Fibroblast of villous mesenchyme (primary cell): ENCODE results near the gene ATP13A1. TPM values are rescaled to one million over a fixed set of nuclear protein-coding genes. Genes with fewer than 3 reads are reported as not detected.
"Not testable (repeated sequence)": the region's sequence is repeated elsewhere in the genome, so short reads cannot be mapped to it uniquely, and the experiment has no call there.

Experiments used
- DNase-seq: peaks from one replicate; pipeline ENCODE4 v3.0.0-alpha.2; 2010; ENCODE audit warnings: low read depth
- H3K4me3 ChIP-seq: 2 replicates; pipeline ENCODE4 v1.5.1; 2011; ENCODE audit warnings: low read depth, mild to moderate bottlenecking, low read length
- total RNA-seq: library from RNA; depleted of rRNA; stranded (reverse); fragments of >200 nt; gene quantifications from 2 replicates; pipeline ENCODE4 v1.2.3, GENCODE V29; 2012
- TF ChIP-seq, protein P1 (sequence below): IDR thresholded peaks from 2 replicates; pipeline ENCODE4 v1.5.1; 2012; ENCODE audit warnings: low read depth, mild to moderate bottlenecking, low read length; ENCODE audit not compliant: insufficient read depth

Gene ATP13A1
- total RNA-seq, 1 donor, result 44.9 TPM

DNA sequence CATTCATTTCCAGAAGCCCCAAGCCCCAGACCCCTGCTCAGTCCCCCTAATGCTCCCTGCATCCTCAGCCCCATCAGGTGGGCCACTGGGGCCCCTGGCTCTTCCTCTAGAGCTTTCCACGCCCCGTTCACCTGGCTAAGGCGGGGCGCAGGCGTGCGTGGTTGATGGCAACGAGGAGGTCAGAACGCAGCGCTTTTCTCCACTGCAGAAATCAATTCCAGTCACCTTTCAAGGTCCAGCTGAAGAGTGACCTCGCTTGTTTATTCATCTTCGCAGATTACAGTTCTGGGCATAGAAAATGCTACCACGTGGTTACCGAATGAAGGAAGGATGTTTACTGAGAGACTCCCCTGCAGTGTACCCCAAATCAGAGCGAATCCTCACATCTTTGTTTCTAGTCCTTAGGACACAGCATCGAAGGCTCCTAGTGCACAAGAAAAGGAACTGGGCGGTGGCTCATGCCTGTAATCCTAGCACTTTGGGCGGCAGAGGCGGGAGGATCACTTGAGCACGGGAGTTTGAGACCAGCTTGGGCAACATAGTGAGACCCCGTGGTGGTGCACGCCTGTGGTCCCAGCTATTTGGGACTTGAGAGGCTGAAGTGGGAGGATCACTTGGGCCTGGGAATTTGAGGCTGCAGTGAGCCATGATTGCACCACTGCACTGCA, 44.2 kb downstream of the ATP13A1 start:
- TF ChIP-seq, protein P1, sequence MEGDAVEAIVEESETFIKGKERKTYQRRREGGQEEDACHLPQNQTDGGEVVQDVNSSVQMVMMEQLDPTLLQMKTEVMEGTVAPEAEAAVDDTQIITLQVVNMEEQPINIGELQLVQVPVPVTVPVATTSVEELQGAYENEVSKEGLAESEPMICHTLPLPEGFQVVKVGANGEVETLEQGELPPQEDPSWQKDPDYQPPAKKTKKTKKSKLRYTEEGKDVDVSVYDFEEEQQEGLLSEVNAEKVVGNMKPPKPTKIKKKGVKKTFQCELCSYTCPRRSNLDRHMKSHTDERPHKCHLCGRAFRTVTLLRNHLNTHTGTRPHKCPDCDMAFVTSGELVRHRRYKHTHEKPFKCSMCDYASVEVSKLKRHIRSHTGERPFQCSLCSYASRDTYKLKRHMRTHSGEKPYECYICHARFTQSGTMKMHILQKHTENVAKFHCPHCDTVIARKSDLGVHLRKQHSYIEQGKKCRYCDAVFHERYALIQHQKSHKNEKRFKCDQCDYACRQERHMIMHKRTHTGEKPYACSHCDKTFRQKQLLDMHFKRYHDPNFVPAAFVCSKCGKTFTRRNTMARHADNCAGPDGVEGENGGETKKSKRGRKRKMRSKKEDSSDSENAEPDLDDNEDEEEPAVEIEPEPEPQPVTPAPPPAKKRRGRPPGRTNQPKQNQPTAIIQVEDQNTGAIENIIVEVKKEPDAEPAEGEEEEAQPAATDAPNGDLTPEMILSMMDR, result no peak
- DNase-seq, result no peak
- no peak overlapping the region for H3K4me3 ChIP-seq

DNA sequence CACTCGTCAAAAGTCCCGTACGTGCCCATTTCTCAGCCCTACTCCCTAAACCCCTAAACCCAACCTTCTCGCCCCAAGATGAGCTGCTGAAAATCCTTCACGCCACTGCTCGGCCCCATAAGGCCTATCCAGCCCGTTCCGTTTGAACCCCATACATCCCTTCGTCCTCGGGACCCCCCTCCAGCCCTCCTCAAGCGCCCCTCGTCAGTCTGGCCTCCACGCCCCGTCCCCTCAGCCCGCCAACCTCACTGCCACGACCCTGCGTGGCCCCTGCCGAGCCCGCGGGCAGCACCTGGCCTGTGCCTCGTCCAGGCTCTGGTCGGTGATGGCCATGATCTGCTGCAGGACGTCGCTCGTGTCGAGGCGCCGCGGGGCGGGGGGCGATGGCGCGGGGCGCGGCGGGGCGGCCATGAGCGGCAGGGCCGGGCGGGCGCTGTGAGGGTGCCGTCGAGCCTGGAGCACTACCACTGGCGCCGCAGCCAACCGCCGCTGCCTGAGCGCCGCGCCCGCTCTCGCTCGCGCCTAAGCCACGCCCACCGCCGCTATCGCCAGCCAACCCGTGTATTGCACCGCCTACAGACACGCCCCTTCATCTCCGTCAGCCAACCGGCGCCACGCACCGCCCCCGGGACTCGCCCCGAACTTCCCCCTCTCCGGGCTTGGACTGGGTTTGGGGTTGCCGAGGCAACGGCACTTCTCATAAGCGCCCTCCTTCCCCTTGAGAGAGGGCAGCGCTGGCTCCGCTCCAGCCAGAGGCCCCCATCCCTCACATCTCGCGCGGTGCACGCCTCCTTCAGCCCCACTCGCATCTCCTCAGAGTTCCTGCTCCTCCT, 45.0 kb downstream of the ATP13A1 start, which contains the start of gene PBX4:
Gene PBX4, minus strand, starts transcription at position 469 of the 833 bp plus-strand sequence. Its CDS starts 58 bp downstream, at position 411.
- TF ChIP-seq, protein P1, result no peak
- DNase-seq, result peak; percentile 87

GRCh38 chr19:19615086-19615485, 48.4 kb downstream of the ATP13A1 start:
- TF ChIP-seq, protein P1, result no peak
- peak; percentile 18 for DNase-seq
- no peak overlapping the region for H3K4me3 ChIP-seq

More for the DNA sequence above, 45.0 kb downstream of the ATP13A1 start, which contains the start of gene PBX4:
- peak within 1 kb of the TSS; percentile 55 for H3K4me3 ChIP-seq

DNA sequence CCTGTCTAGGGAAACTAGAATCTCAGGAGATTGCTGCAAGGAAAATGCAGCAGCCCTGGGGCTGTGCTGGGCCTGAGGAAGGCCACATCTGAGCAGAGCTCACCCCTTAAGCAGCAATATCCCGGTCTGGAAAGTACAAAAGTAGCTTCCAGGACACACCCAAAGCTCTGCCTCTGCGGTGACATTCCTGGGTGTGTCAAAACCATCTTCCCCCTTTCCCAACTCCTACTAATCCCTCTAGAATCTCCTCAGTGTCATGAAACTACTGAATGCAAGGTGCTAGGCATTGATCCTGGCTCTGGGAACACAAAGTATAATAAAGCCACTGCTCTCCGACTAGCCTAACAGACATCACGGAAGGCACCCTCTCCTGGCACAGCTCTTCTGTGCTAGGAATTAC, 50.0 kb downstream of the ATP13A1 start:
- H3K4me3 ChIP-seq, result no peak overlapping the region
- TF ChIP-seq, protein P1, result no peak
- peak; percentile 41 for DNase-seq

DNA sequence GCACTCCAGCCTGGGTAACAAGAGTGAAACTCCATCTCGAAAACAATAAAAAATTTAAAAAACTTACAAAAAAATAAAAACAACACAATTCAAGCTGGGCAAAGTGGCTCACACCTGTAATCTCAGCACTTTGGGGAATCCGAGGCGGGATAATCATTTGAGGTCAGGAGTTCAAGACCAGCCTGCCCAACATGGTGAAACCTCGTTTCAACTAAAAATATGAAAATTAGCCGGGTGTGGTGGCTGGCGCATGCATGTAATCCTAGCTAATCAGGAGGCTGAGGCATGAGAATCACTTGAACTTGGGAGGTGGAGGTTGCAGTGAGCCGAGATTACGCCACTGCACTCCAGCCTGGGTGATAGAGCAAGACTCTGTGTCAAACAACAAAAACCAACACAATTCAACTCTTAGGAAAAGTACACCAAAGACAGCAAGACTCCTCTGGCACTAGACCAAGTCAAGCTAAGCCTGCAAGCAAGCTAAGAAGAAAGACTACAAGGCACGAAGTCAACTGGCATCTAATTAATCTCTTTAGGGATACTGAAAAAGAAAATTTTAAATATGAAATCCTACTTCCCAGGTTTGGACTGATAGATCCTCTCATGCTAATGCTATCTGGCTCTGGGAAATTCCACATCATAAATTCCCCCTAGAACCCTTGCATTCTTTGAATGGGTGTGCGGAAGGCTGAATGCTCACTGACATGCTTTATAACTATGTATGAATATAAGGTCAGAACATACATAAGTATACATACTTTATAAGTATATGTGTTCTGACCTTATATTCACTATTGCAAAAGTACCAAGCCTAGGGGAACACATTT, 52.9 kb downstream of the ATP13A1 start:
- TF ChIP-seq, protein P1, result no peak
- no peak overlapping the region for H3K4me3 ChIP-seq
- DNase-seq, result no peak

GRCh38 chr19:19606686-19607085, 56.8 kb downstream of the ATP13A1 start:
- DNase-seq, H3K4me3 ChIP-seq: not testable (repeated sequence)
